Chondrocyte (in vitro differentiated cells): Measurements from ENCODE around the gene S100G. TPM values are rescaled to one million over a fixed set of nuclear protein-coding genes. Genes with fewer than 3 reads are reported as not detected.

Experiments
- DNase-seq: peaks from one replicate; pipeline ENCODE4 v3.0.0; 2021; ENCODE audit warnings: mixed read lengths, low spot score
- H3K27ac Mint-ChIP-seq: one replicate; pipeline ENCODE4 v1.8.0; 2021; ENCODE audit warnings: mild to moderate bottlenecking, moderate library complexity, mixed read lengths; ENCODE audit not compliant: unreplicated experiment
- H3K27me3 Mint-ChIP-seq: 2 replicates; pipeline ENCODE4 v1.8.0; 2021; ENCODE audit warnings: low read depth, mixed read lengths
- H3K36me3 Mint-ChIP-seq: 2 replicates; pipeline ENCODE4 v1.8.0; 2021; ENCODE audit warnings: low read depth, mixed read lengths
- H3K4me1 Mint-ChIP-seq: 2 replicates; pipeline ENCODE4 v1.8.0; 2021; ENCODE audit warnings: low read depth, mild to moderate bottlenecking, mixed read lengths
- H3K4me3 Mint-ChIP-seq: one replicate; pipeline ENCODE4 v1.8.0; 2021; ENCODE audit warnings: mild to moderate bottlenecking, moderate library complexity, mixed read lengths; ENCODE audit not compliant: unreplicated experiment
- H3K9me3 Mint-ChIP-seq: 2 replicates; pipeline ENCODE4 v1.8.0; 2021; ENCODE audit warnings: low read depth, mixed read lengths
- total RNA-seq: library from RNA; stranded (reverse); gene quantifications from 3 replicates; pipeline ENCODE4 v1.2.1, GENCODE V29; 2021
- TF ChIP-seq, protein P1 (sequence below): fragments of 200-600 bp; sonication (generic); IDR thresholded peaks from 2 replicates; pipeline ENCODE4 v1.5.0; 2021; ENCODE audit warnings: antibody characterized with exemption, mild to moderate bottlenecking, moderate library complexity

S100G gene
- total RNA-seq, 1 donor from 2014 or later = not detected

GRCh38 chrX:16638533-16638932, 11.4 kb upstream of the S100G start:
- Mint-ChIP-seq H3K27me3 (no peaks in the 10 kb centered on the region), H3K4me3 (no peak overlapping the region), H3K4me1 (peaks cover 30% of the 10 kb centered on the region), H3K36me3 (peaks cover 19% of the 10 kb centered on the region), H3K9me3 (no peaks in the 10 kb centered on the region), H3K27ac (peak overlapping the region; percentile 74)
- DNase-seq = no peak
- TF ChIP-seq, protein P1, sequence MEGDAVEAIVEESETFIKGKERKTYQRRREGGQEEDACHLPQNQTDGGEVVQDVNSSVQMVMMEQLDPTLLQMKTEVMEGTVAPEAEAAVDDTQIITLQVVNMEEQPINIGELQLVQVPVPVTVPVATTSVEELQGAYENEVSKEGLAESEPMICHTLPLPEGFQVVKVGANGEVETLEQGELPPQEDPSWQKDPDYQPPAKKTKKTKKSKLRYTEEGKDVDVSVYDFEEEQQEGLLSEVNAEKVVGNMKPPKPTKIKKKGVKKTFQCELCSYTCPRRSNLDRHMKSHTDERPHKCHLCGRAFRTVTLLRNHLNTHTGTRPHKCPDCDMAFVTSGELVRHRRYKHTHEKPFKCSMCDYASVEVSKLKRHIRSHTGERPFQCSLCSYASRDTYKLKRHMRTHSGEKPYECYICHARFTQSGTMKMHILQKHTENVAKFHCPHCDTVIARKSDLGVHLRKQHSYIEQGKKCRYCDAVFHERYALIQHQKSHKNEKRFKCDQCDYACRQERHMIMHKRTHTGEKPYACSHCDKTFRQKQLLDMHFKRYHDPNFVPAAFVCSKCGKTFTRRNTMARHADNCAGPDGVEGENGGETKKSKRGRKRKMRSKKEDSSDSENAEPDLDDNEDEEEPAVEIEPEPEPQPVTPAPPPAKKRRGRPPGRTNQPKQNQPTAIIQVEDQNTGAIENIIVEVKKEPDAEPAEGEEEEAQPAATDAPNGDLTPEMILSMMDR = no peak

GRCh38 chrX:16639966-16640365, 10.0 kb upstream of the S100G start:
- no peak overlapping the region for H3K27ac Mint-ChIP-seq
- H3K4me3 Mint-ChIP-seq = no peak overlapping the region
- no peaks in the 10 kb centered on the region for H3K27me3 Mint-ChIP-seq
- no peak for DNase-seq
- H3K9me3 Mint-ChIP-seq = no peaks in the 10 kb centered on the region
- TF ChIP-seq, protein P1 = no peak
- H3K4me1 Mint-ChIP-seq = peaks cover 26% of the 10 kb centered on the region
- peaks cover 19% of the 10 kb centered on the region for H3K36me3 Mint-ChIP-seq

DNA sequence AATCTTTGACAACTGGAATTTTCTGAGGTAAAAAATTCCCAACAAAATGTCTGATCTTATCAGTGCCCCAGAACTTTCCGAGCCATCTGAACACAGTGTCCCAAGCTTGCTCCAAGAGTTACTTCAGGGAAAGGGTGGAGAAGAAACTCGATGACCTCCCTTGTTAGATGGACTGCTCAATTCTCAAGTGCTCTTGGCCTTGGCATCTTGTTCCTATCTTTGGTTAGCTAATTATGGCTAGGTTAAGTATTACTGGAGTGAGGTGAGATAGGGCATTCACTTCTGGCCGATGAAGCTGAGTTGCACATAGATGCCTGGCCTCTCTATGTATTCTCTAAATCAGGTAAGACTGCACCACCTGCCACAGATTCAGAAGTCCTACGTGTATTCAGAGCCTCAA, 9.1 kb upstream of the S100G start:
- no peak overlapping the region for H3K27ac Mint-ChIP-seq
- H3K4me1 Mint-ChIP-seq = peaks cover 26% of the 10 kb centered on the region
- H3K27me3 Mint-ChIP-seq = no peaks in the 10 kb centered on the region
- DNase-seq = no peak
- peaks cover 20% of the 10 kb centered on the region for H3K36me3 Mint-ChIP-seq
- H3K4me3 Mint-ChIP-seq = no peak overlapping the region
- no peaks in the 10 kb centered on the region for H3K9me3 Mint-ChIP-seq
- TF ChIP-seq, protein P1 = no peak

DNA sequence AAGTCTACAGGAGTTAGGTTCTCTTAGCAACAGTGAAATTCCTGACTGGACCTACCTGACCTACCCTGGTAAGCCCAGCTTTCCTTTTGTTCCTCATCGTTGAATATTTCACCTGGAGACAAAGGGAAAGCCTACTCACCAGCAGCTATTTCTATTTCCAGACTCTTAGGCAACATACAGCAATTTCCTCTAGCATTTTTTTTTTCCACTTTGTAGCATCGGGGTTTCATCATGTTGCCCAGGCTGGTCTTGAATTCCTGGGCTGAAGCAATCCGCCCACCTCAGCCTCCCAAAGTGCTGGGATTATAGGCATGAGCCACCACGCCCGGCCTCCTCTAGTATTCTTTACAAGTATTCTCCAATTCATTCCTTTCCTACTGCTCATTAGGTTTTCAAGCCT, 6.8 kb upstream of the S100G start:
- TF ChIP-seq, protein P1 = no peak
- Mint-ChIP-seq H3K4me1 (peaks cover 29% of the 10 kb centered on the region), H3K27me3 (no peaks in the 10 kb centered on the region), H3K36me3 (peaks cover 19% of the 10 kb centered on the region), H3K4me3 (no peak overlapping the region), H3K9me3 (no peaks in the 10 kb centered on the region), H3K27ac (peak overlapping the region; percentile 76)
- no peak for DNase-seq

DNA sequence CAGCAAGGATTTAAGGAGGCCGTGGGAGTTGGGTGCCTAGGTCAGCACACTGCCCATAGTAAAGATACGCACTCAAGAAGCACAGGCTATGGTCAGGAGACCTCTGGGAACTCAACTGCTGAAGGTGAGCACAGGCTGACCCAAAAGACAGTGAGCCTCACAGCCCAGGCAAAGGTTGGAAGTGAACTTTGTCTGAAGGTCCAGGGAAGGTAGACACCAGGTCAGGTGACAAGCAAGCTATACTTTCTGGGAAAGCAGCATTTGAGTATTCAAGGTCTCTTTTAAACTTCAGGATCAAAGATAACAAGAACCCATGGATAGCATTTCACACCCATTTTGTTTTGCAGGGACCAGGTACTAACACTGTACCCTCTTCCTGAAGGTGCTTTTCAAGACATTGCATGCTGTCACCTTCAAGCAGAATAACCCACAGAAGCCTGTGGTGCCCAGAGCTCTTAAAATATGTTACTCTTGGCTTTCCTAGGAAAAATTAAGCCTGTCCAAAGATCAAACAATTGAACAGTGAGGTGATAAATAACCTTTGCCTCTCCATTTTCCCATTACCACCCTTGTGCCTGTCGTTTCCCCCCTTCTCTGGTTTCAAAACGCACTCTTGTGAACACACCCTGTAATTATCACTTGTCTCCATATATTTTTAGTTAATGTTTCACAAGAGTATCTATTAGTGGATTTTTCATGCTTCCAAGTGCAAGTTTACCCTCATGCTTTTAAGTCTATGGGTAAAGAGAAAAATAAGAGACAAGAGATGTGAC, 3.4 kb upstream of the S100G start:
- Mint-ChIP-seq H3K4me3 (no peak overlapping the region), H3K9me3 (no peaks in the 10 kb centered on the region), H3K36me3 (peaks cover 11% of the 10 kb centered on the region), H3K4me1 (peaks cover 34% of the 10 kb centered on the region), H3K27ac (no peak overlapping the region), H3K27me3 (no peaks in the 10 kb centered on the region)
- DNase-seq = no peak
- TF ChIP-seq, protein P1 = no peak
